ENCODE measurements around the gene ASIC1.

GRCh38 chr12:50132505-50133135 lies 75.2 kb downstream of the ASIC1 start:
- TF ChIP-seq ELF4 (IDR thresholded peaks at IDR 0.05) (no peak), BHLHE40 (IDR thresholded peaks at IDR 0.05; ENCODE audit: borderline replicate concordance) (no peak), ARNT (IDR thresholded peaks at IDR 0.05) (no peak), SUZ12 (IDR thresholded peaks at IDR 0.05) (no peak)
